GM21619 (cell line): ENCODE data around the gene RNU7-1.
A peak's percentile ranks its signal among the peaks of the same experiment; 100 is the strongest.
"Not testable (repeated sequence)": the region's sequence is repeated elsewhere in the genome, so short reads cannot be mapped to it uniquely, and the experiment has no call there.

ENCODE experiments used
- ATAC-seq: cut with Tn5 transposase; IDR thresholded peaks from one replicate; pipeline ENCODE4 v1.9.1; 2021; ENCODE audit not compliant: unreplicated experiment

RNU7-1 gene

DNA sequence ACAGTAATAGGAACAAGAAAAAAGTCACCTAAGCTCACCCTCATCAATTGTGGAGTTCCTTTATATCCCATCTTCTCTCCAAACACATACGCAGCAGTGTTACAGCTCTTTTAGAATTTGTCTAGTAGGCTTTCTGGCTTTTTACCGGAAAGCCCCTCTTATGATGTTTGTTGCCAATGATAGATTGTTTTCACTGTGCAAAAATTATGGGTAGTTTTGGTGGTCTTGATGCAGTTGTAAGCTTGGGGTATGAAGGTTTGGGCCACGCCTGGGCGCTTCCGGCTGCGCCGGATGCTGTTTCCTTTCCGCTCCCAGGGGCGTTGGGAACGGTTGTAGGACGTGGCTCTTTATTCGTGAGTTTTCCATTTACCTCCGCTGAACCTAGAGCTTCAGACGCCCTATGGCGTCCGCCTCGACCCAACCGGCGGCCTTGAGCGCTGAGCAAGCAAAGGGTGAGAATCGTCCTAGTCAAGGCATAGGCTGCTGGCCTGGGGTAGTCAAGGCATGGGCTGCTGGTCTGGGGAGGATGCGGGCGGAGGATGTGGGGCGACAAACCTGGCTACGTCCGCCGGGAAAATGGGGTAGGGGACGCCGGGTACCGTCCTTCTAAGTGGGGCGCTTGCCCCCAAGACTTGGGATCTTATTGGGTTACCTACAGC is at the start of gene RNU7-1, which contains the start of gene C12orf57:
TSS of gene RNU7-1 (plus strand) at position 95 of the 659 bp plus-strand sequence.
TSS of gene C12orf57 (plus strand) at position 301 of the 659 bp plus-strand sequence. CDS start at position 401, 100 bp downstream.
- peak; percentile 24 for ATAC-seq

DNA sequence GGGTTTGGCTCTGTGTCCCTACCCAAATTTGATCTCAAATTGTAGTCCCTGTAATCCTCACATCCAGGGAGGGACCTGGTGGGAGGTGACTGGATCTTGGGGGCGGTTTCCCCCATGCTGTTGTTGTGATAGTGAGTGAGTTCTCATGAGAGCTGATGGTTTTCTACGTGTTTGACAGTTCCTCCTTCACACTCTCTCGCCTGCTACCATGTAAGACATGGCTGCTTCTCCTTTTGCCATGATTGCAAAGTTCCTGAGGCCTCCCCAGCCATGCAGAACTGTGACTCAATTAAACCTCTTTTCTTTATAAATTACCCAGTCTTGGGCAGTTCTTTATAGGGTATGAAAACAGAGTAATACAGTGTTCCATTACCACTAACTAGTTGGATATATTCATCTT is 49.3 kb upstream of the RNU7-1 start:
- no peak for ATAC-seq

DNA sequence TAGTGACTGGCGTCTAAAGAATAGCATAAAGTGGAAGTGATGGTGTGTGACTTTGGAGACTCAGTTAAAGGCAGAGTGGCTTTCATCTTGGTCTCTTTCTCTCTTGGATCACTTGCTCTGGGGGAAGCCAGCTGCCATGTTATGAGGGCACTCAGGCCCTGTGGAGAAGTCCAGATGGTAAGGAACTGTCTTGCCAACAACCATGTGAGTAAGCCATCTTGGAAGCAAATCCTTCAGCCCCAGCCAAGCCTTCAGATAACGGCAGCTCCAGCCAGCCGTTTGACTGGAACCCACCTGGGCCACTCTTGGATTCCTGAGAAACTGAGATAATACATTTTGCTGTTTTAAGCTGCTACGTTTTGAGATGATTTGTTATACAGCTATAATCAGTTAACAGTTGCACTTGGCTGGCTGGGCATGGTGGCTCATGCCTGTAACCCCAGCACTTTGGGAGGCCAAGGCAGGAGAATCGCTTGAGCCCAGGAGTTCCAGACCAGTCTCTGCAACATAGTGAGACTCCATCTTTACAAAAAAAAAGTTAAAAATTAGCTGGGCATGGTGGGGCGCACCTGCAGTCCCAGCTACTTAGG is 46.7 kb upstream of the RNU7-1 start:
- no peak for ATAC-seq

GRCh38 chr12:6899427-6899826 is 44.2 kb upstream of the RNU7-1 start:
- ATAC-seq, result no peak

DNA sequence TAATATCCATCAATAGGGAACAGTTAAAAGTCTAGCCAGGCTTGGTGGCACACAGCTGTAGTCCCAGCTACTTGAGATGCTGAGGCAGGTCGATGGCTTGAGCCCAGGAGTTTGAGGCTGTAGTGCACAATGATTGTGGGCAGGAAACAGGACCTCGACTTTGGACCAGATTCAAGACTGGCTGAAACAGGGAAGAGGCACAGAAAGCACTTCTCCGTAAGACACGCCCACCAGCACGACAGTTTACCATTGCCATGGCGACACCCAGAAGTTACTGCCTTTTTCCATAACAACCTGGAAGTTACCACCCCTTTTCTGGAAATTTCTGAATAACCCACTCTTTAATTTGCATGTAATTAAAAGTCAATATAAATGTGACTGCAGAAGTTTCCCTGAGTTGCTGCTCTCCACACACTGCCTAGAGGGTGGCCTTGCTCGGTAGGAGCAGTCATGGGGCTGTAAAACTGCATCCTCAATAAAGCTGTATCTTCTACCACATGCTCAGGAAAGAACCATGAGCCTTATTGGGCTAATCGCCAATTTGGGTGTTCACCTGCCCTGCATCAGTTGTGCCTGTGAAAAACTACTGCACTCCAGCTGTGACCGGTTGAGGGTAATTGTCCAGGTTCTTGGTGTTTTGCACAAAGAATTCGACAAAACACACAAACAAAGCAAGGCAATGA is 43.6 kb upstream of the RNU7-1 start:
- ATAC-seq, result no peak

DNA sequence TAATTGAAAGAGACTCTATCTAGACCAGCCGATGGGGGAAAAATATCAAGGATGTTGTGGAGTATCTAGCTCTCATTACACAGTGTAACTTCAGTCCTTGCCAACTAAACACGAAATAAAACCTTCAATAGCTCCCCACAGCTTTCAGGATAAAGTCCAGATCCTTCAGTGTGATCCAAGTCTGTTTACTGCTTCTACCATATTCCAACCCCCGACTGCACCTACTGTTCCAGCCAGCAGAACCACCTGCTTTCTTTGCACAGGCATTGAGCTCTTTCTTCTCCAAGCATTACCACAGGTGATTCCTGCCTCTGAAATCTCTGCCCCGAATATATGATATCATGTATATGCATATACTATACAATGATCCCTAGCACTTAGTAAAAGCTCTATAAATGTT is 41.2 kb upstream of the RNU7-1 start:
- ATAC-seq, result no peak

DNA sequence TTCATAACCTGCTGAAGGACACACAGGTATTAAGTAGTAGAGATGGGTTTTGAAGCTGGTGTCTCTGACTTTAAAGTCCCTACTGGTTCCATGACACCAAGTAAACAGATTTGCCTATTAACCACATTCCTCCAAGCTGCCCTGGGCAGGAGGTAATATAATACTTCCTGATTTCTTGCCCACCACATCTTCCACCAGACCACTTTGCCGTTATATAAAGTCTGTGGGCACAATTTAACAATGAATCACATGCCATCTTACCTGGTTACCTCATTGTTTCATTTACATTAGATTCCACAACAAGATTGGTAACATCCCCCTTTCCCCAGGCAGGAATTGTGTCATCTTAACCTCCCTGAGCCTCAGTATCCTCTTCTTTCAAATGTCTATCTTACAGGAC is 39.9 kb upstream of the RNU7-1 start:
- no peak for ATAC-seq

DNA sequence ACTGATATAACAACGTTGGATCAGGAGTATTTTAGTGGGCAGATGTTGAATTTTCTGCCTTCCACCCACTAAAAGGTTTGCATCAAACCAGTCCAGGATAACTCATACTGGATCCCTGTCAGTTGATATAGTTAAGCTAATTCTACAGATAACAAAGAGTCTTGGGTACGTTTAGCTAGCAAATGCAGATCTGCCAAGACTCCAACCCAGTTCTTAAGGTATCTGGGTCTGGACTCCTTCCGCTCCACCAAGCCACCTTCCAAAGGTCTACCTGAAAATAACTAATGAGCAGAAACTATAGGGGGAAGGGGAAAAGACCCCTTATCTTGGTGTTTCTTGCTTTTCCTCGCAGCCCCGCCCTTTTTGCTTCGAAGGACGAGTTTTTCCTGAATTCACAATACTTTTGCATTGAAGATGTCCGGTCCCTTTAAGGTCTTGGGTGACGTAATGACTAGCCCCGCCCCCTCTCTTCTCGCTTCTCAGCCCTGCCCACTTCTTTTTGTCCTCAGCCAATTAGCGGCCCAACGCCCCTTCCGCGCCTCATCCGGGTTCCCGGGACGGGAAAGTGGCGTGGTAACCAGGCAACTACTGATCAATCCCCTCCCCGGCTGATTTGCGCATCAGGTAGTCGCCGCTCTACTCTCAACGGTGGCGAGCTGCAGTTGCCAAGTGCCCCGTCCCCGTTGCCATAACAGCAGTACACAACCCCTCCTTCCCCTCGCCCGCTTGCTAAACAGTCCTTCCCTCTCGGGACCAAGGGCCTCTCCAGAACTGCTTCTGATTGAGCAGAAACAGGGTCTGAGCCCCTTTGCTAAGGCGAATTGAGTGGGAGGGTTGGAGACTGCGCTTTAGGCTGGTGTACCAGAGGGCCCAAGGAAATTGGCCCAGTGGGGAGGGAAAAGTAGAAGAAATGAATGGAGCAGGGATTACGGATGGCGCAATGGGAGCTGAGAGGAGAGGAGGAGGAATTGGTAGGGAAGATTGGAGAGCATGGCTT is 39.0 kb upstream of the RNU7-1 start, which contains the start of gene LRRC23:
TSS of gene LRRC23 (plus strand) at position 543 of the 997 bp plus-strand sequence. CDS start 812 bp downstream, outside the sequence.
- peak; percentile 92 for ATAC-seq

DNA sequence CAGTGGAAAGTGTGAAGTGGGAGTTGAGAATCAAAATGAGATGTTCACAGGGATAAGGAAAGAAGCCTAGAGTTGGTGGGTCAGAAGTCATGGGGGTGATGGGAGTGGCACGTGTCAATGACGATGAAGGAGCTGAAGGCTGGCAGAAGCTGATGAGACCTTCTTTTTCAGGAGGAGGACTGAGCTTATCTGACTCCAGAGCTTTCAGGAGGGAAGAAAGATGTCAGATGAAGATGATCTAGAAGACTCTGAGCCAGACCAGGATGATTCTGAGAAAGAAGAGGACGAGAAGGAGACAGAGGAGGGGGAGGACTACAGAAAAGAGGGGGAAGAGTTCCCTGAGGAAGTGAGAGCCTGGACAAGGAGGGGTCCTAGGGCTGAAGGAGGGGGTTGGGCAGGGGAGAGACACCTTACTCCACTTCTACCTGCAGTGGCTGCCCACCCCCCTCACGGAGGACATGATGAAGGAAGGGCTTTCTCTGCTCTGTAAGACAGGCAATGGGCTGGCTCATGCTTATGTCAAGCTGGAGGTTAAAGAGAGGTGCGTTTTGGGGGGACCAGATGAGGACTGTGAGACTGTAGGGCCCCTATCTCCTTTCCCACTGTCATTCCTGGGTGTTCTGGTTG is 38.1 kb upstream of the RNU7-1 start:
- no peak for ATAC-seq

DNA sequence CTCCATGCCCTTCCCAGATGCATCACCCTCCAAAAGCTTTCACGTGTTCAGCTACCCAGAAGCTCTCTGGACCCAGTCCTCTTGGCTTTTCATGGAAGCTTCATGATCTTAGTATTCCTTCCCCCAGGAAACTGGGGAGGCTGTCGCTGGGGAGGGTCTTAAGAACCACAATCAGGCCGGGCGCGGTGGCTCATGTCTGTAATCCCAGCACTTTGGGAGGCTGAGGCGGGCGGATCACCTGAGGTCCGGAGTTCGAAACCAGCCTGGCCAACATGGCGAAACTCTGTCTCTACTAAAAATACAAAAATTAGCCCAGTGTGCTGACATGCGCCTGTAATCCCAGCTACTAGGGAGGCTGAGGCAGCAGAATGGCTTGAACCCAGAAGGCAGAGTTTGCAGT is 35.5 kb upstream of the RNU7-1 start:
- ATAC-seq, result not testable (repeated sequence)

- ATAC-seq, result no peak
Observed at GRCh38 chr12:6909421-6910145, 34.0 kb upstream of the RNU7-1 start.

GRCh38 chr12:6912164-6912935 is 31.3 kb upstream of the RNU7-1 start:
- no peak for ATAC-seq

DNA sequence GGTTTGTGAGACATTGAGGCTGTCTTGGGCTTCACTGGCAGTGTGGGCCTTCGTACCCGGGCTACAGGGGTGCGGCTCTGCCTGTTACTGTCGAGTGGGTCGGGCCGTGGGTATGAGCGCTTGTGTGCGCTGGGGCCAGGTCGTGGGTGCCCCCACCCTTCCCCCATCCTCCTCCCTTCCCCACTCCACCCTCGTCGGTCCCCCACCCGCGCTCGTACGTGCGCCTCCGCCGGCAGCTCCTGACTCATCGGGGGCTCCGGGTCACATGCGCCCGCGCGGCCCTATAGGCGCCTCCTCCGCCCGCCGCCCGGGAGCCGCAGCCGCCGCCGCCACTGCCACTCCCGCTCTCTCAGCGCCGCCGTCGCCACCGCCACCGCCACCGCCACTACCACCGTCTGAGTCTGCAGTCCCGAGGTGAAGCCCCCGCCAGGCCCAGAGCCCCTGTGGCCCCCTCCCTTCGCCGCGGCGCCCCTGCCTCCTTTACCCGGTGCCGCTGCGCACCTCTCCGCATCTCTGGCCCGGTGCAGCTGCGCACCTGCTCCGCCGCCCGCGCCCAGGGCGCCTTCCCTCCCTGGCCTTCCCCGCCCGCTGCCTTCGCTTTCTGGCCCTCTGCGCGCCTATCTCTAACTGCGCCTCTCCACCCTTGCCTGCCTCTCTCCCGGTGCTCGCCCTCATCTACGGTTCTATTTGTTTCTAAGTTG is 29.2 kb upstream of the RNU7-1 start, which contains the start of gene ENO2:
TSS of gene ENO2 (plus strand) at position 335 of the 701 bp plus-strand sequence. CDS start 1,253 bp downstream, outside the sequence.
- peak; percentile 73 for ATAC-seq

- ATAC-seq, result no peak
Observed at GRCh38 chr12:6914947-6915788, 28.4 kb upstream of the RNU7-1 start.

GRCh38 chr12:6915789-6916285 is 27.8 kb upstream of the RNU7-1 start:
- no peak for ATAC-seq

GRCh38 chr12:6916426-6917200 is 27.0 kb upstream of the RNU7-1 start:
- ATAC-seq, result no peak
